ENCODE measurements around the gene RPGRIP1. TPM values are rescaled to one million over a fixed set of nuclear protein-coding genes. Genes with fewer than 3 reads are reported as not detected.
A peak's percentile ranks its signal among the peaks of the same experiment; 100 is the strongest.
"Not testable (repeated sequence)": the region's sequence is repeated elsewhere in the genome, so short reads cannot be mapped to it uniquely, and the experiment has no call there.

The RPGRIP1 gene
- total RNA-seq, 2 donors from 2014 or later = 0.17 TPM; not detected in 1

- ATAC-seq; DNase-seq; intact Hi-C loops (cut with DNase I, micrococcal nuclease): not testable (repeated sequence)
Measured at GRCh38 chr14:21281917-21282316, 2.0 kb downstream of the RPGRIP1 start.

- ATAC-seq; intact Hi-C loops (cut with DNase I, micrococcal nuclease); DNase-seq: not testable (repeated sequence)
Measured at GRCh38 chr14:21286516-21286915, 6.6 kb downstream of the RPGRIP1 start.

GRCh38 chr14:21287168-21287567, 7.3 kb downstream of the RPGRIP1 start:
- DNase-seq (no peak), ATAC-seq (no peak)
- intact Hi-C loops (cut with DNase I, micrococcal nuclease) = no loop called here

- intact Hi-C loops (cut with DNase I, micrococcal nuclease); ATAC-seq; DNase-seq: not testable (repeated sequence)
Measured at GRCh38 chr14:21294026-21294425, 14.1 kb downstream of the RPGRIP1 start.

GRCh38 chr14:21298358-21298757, 18.5 kb downstream of the RPGRIP1 start:
- no peak for DNase-seq
- ATAC-seq = no peak
- intact Hi-C loops (cut with DNase I, micrococcal nuclease) = no loop called here

- intact Hi-C loops (cut with DNase I, micrococcal nuclease) = no loop called here
- no peak for DNase-seq
- no peak for ATAC-seq
Measured at GRCh38 chr14:21299562-21300130, 19.8 kb downstream of the RPGRIP1 start.

- DNase-seq = peak in 1 of 2 donors; percentile 37
- ATAC-seq = peak; percentile 64
- intact Hi-C loops (cut with DNase I, micrococcal nuclease) = no loop called here
Measured at GRCh38 chr14:21300892-21301291, 21.0 kb downstream of the RPGRIP1 start.

- ATAC-seq = no peak
- DNase-seq = no peak
- intact Hi-C loops (cut with DNase I, micrococcal nuclease) = no loop called here
Measured at GRCh38 chr14:21302013-21302835, 22.3 kb downstream of the RPGRIP1 start.

GRCh38 chr14:21302836-21303140, 22.9 kb downstream of the RPGRIP1 start:
- ATAC-seq; intact Hi-C loops (cut with DNase I, micrococcal nuclease); DNase-seq: not testable (repeated sequence)

- DNase-seq (no peak), ATAC-seq (no peak)
- intact Hi-C loops (cut with DNase I, micrococcal nuclease) = no loop called here
Measured at GRCh38 chr14:21307637-21308036, 27.8 kb downstream of the RPGRIP1 start.

- ATAC-seq (peak; percentile 62), DNase-seq (no peak)
- intact Hi-C loops (cut with DNase I, micrococcal nuclease) = no loop called here
Measured at GRCh38 chr14:21308132-21308478, 28.2 kb downstream of the RPGRIP1 start.

GRCh38 chr14:21308479-21309237, 28.8 kb downstream of the RPGRIP1 start:
- peak; percentile 89 for ATAC-seq
- peak; percentile 82 to 94 for DNase-seq
- intact Hi-C loops (cut with DNase I, micrococcal nuclease) = no loop called here

- DNase-seq (no peak), ATAC-seq (peak; percentile 2)
- intact Hi-C loops (cut with DNase I, micrococcal nuclease) = no loop called here
Measured at GRCh38 chr14:21309238-21309636, 29.4 kb downstream of the RPGRIP1 start.

GRCh38 chr14:21309956-21310355, 30.1 kb downstream of the RPGRIP1 start:
- intact Hi-C loops (cut with DNase I, micrococcal nuclease) = no loop called here
- DNase-seq (no peak), ATAC-seq (no peak)

GRCh38 chr14:21311614-21312013, 31.7 kb downstream of the RPGRIP1 start:
- DNase-seq = no peak
- intact Hi-C loops (cut with DNase I, micrococcal nuclease) = no loop called here
- ATAC-seq = no peak

- intact Hi-C loops (cut with DNase I, micrococcal nuclease) = no loop called here
- ATAC-seq (peak; percentile 33), DNase-seq (peak in 1 of 2 donors; percentile 19)
Measured at GRCh38 chr14:21313512-21313911, 33.6 kb downstream of the RPGRIP1 start.

- ATAC-seq = no peak
- intact Hi-C loops (cut with DNase I, micrococcal nuclease) = no loop called here
- DNase-seq = no peak
Measured at GRCh38 chr14:21317398-21317797, 37.5 kb downstream of the RPGRIP1 start.

GRCh38 chr14:21320913-21321312, 41.0 kb downstream of the RPGRIP1 start:
- DNase-seq = no peak
- intact Hi-C loops (cut with DNase I, micrococcal nuclease) = no loop called here
- peak; percentile 52 for ATAC-seq

GRCh38 chr14:21322716-21323115, 42.8 kb downstream of the RPGRIP1 start:
- ATAC-seq (no peak), DNase-seq (no peak)
- intact Hi-C loops (cut with DNase I, micrococcal nuclease) = no loop called here

GRCh38 chr14:21326972-21327371, 47.1 kb downstream of the RPGRIP1 start:
- intact Hi-C loops (cut with DNase I, micrococcal nuclease) = no loop called here
- ATAC-seq (no peak), DNase-seq (no peak)

All from left colon (tissue), 2 donors.